Mucosa of rectum (tissue), 2 donors: ENCODE measurements around the gene PPARG.
A peak's percentile ranks its signal among the peaks of the same experiment; 100 is the strongest.
"Not testable (repeated sequence)": the region's sequence is repeated elsewhere in the genome, so short reads cannot be mapped to it uniquely, and the experiment has no call there.

Source experiments
- H3K27ac ChIP-seq, 2 donors: one replicate each; pipeline ENCODE4 v1.7.0; 2013; ENCODE audit warnings: inconsistent platforms in 2 of 2, low read depth in 2 of 2, low read length in 2 of 2
- H3K27me3 ChIP-seq, 2 donors: one replicate each; pipeline ENCODE4 v1.7.0; 2013; ENCODE audit warnings: low read length in 2 of 2; ENCODE audit not compliant: control insufficient read depth in 2 of 2, insufficient read depth in 2 of 2
- H3K36me3 ChIP-seq, 2 donors: one replicate each; pipeline ENCODE4 v1.7.0; 2013; ENCODE audit warnings: low read length in 2 of 2; ENCODE audit not compliant: control insufficient read depth in 2 of 2, insufficient read depth in 2 of 2
- H3K4me1 ChIP-seq, 2 donors: one replicate each; pipeline ENCODE4 v1.7.0; 2013; ENCODE audit warnings: low read length in 2 of 2, mild to moderate bottlenecking in 1 of 2; ENCODE audit not compliant: control insufficient read depth in 2 of 2, insufficient read depth in 2 of 2
- H3K4me3 ChIP-seq, 2 donors: one replicate each; pipeline ENCODE4 v1.7.0; 2013; ENCODE audit warnings: low read length in 2 of 2
- H3K9ac ChIP-seq, 2 donors: one replicate each; pipeline ENCODE4 v1.7.0; 2013; ENCODE audit warnings: low read length in 2 of 2, low read depth in 1 of 2, mild to moderate bottlenecking in 1 of 2
- H3K9me3 ChIP-seq, 2 donors: one replicate each; pipeline ENCODE4 v1.7.0; 2013; ENCODE audit warnings: low read length in 2 of 2; ENCODE audit not compliant: control insufficient read depth in 2 of 2
- donor health status: healthy.
- donor health status: Normal muscosa, but diverticular disease.

The PPARG gene

DNA sequence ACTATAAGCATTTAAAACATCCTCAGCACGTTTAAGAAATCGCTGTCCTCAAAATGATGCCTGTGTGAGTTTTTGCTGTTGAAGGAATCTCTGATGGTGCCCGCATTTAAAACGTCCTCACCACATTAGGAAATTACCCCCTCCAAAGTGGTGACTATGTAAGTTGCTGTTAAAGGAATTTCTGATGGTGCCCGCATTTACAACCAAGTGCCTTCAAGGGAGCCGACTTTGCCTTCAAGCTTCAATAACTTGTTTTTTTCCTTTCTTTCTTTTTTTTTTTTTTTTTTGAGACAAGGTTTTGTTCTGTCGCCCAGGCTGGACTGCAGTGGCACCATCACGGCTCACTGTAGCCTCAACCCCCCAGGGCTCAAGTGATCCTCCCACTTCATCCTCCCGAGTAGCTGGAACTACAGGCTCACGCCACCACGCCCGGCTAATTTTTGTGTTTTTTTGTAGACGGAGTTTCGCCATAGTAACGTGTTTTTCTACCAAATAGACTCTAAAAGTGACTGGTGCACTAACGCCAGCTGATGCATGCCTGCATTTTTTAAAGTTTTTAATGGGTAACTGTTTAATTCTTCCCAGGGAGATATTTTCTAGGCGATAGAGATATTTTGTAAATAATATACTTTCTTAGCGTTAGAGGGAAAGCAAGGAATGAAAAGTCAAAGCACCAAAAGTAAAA, 176.4 kb downstream of the PPARG start:
- H3K9me3 ChIP-seq, result no peaks in the 10 kb centered on the region
- no peak overlapping the region for H3K4me3 ChIP-seq
- no peak overlapping the region for H3K27ac ChIP-seq
- peaks cover 27 to 33% of the 10 kb centered on the region in 2 donors for H3K4me1 ChIP-seq
- H3K27me3 ChIP-seq, result peaks cover 0 to 2% of the 10 kb centered on the region in 2 donors
- no peak overlapping the region for H3K9ac ChIP-seq
- H3K36me3 ChIP-seq, result no peaks in the 10 kb centered on the region

DNA sequence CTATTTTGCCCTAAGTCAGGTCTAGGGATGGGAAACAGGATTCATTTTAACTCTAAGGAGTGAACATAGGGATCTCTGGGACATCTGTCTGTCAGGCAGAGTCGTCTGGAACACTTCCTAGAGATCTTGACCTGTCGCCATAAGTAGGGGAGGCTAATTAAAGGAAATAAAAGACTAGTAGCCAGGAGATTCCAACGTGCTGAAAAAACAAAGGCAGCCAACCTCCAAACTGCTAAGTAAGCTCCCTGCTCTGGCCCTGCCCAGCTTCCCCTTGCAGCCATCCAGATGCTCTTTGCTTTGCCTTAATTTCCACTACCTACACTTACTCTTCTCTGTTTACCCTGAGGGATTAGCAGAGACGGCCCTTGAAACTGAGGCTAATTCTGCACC, 177.0 kb downstream of the PPARG start:
- H3K4me3 ChIP-seq, result no peak overlapping the region
- H3K9ac ChIP-seq, result no peak overlapping the region
- no peaks in the 10 kb centered on the region for H3K36me3 ChIP-seq
- H3K4me1 ChIP-seq, result peaks cover 23 to 29% of the 10 kb centered on the region in 2 donors
- H3K27me3 ChIP-seq, result peaks cover 0 to 2% of the 10 kb centered on the region in 2 donors
- H3K27ac ChIP-seq, result no peak overlapping the region
- H3K9me3 ChIP-seq, result no peaks in the 10 kb centered on the region

DNA sequence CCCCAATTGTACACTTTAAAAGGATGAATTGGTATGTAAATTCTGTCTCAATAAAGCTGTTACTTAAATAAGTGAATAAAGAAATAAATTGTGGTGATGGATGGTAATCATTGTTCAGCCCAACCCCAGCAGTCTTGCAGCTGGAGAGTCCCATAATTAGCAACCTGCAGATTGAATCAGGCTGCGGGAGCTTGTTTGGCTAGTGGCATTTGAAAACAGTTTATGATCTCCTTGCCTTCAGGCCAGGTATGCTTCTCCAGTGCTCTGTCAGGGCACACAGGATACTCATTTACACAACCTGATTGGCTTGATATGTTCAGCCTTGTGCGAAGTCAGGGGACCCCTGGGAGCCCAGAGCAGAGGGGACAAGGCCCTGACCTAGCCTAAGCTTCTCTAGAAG, 178.9 kb downstream of the PPARG start:
- H3K36me3 ChIP-seq, result no peaks in the 10 kb centered on the region
- no peak overlapping the region for H3K27ac ChIP-seq
- H3K4me1 ChIP-seq, result peaks cover 13 to 15% of the 10 kb centered on the region in 2 donors
- H3K9me3 ChIP-seq, result no peaks in the 10 kb centered on the region
- peak overlapping the region in 1 of 2 donors; percentile 14 for H3K9ac ChIP-seq
- H3K4me3 ChIP-seq, result no peak overlapping the region
- peaks cover 0 to 2% of the 10 kb centered on the region in 2 donors for H3K27me3 ChIP-seq

DNA sequence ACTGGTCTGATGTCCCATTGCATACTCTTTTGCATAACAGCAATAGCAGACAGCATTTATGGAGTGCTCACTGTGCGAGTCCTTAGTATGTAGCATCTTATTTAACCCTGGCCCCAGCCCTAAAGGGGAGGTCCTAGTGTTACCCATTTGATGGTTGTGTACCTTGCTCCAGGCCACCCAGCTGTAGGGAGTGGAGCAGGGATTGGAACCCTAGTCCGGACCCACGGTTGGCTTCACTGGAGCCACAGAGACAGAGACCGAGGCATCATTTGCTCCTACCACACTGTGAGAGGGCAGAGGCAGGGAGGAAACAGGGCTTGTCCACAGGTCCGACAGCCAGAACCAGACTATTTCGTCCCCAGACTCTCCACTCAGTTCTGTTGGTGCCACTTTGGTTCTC, 179.4 kb downstream of the PPARG start:
- Histone ChIP-seq H3K4me3 (no peak overlapping the region), H3K27me3 (peaks cover 0 to 2% of the 10 kb centered on the region in 2 donors), H3K4me1 (peaks cover 12 to 13% of the 10 kb centered on the region in 2 donors)

DNA sequence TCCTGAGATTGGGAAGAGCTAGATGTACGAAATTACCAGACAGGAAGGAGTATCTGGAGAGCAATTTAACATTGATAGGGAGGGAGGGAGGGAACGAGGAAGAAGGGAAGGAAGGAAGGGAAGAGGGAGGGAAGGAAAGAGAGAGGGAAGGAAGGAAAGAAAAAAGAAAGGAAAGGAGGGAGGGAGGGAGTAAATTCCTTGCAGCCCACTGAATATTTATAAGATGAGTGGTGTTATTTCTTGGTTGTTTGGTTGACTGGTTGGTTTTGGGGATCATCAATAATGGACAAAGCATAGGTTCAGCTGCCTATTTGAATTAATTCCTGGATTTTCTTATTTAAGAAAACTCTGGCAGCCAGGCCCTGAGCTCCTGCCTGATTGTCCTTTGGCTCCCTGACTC, 179.9 kb downstream of the PPARG start:
- Histone ChIP-seq H3K36me3 (peaks cover 0 to 2% of the 10 kb centered on the region in 2 donors), H3K9me3 (no peaks in the 10 kb centered on the region), H3K4me3 (no peak overlapping the region), H3K9ac (no peak overlapping the region), H3K27me3 (peaks cover 0 to 2% of the 10 kb centered on the region in 2 donors), H3K4me1 (peaks cover 9 to 12% of the 10 kb centered on the region in 2 donors), H3K27ac (no peak overlapping the region)

More for the DNA sequence above, 179.4 kb downstream of the PPARG start:
- Histone ChIP-seq H3K36me3 (no peaks in the 10 kb centered on the region), H3K9ac (peak overlapping the region in 1 of 2 donors; percentile 14), H3K9me3 (no peaks in the 10 kb centered on the region), H3K27ac (no peak overlapping the region)

DNA sequence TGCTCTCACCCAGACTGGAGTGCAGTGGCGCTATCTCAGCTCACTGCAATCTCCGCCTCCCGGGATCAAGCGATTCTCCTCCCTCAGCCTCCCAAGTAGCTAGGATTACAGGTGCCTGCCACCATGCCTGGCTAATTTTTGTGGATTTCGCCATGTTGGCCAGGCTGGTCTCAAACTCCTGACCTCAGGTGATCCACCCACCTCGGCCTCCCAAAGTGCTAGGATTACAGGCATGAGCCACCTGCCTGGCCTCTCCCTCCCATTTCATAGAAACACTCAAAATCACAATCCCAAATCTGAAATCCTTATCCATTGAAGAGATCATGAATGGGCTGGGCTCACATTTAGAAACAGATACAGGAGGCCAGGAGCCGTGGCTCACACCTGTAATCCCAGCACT, 180.4 kb downstream of the PPARG start:
- H3K27me3 ChIP-seq, H3K36me3 ChIP-seq, H3K9me3 ChIP-seq, H3K4me3 ChIP-seq, H3K9ac ChIP-seq, H3K27ac ChIP-seq: not testable (repeated sequence)
- H3K4me1 ChIP-seq, result peaks cover 9 to 12% of the 10 kb centered on the region in 2 donors

DNA sequence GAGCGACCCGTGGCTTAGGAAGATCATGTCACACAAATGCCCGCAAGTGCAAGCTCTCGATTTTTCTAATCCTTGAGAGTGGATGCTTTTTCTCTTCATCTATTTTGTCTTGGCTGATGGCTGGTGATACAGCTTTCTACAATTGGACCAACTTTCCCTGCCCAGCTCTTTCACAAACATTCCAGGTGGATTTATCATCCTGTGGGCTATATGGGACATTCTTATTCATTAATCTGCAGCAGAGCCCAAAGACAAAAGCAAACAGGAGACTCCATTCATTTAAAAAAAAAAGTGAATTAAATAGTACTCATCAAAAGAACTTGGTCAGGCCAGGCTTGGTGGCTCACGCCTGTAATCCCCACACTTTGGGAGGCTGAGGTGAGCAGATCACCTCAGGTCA, 181.2 kb downstream of the PPARG start:
- no peak overlapping the region for H3K4me3 ChIP-seq
- no peak overlapping the region for H3K9ac ChIP-seq
- peaks cover 0 to 2% of the 10 kb centered on the region in 2 donors for H3K36me3 ChIP-seq
- no peak overlapping the region for H3K27ac ChIP-seq
- peaks cover 9 to 10% of the 10 kb centered on the region in 2 donors for H3K4me1 ChIP-seq
- no peaks in the 10 kb centered on the region for H3K9me3 ChIP-seq
- no peaks in the 10 kb centered on the region for H3K27me3 ChIP-seq

DNA sequence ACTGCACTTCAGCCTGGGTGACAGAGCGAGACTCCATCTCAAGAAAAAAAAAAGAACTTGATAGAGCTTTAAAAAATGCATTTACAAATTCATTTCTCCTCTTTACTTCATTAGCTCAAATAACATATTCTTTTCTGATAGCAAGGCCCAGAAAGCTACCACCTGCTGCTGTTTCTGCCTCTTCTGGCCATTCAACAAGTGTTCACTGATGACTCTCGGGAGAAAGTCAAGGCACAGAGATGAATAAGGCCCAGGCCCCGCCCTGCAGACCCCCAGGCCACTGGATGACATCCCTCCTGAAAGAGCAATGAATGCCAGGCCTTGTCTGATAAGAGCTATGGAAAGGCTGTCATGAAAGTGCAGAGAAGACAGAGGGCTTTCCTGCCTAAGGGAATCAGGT, 181.8 kb downstream of the PPARG start:
- no peaks in the 10 kb centered on the region for H3K9me3 ChIP-seq
- H3K4me1 ChIP-seq, result peaks cover 9 to 10% of the 10 kb centered on the region in 2 donors
- H3K27ac ChIP-seq, result no peak overlapping the region
- H3K27me3 ChIP-seq, result no peaks in the 10 kb centered on the region
- H3K4me3 ChIP-seq, result no peak overlapping the region
- H3K9ac ChIP-seq, result no peak overlapping the region
- H3K36me3 ChIP-seq, result peaks cover 0 to 2% of the 10 kb centered on the region in 2 donors

DNA sequence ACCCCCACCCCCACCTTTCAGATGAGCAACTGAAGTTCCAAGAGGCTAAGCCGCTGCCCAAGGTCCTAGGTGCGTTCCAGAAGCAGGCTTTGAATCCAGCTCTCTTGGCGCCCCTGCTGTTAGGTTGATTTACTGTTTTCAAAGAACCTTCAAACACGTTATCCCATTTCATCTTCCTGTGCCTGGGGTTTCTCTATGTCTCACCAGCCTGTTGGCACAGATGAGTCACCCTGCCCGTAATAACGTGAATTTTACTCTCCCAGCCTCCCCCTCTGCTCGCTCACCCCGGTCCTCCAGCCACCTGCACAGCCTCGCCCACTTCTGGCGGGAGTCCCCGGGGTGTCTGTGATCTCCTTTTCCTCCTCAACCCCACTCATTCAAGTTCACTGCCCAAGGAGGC, 182.4 kb downstream of the PPARG start:
- Histone ChIP-seq H3K27ac (no peak overlapping the region), H3K4me3 (no peak overlapping the region), H3K36me3 (peaks cover 0 to 2% of the 10 kb centered on the region in 2 donors), H3K4me1 (peaks cover 8 to 9% of the 10 kb centered on the region in 2 donors), H3K27me3 (no peaks in the 10 kb centered on the region), H3K9me3 (no peaks in the 10 kb centered on the region), H3K9ac (no peak overlapping the region)

DNA sequence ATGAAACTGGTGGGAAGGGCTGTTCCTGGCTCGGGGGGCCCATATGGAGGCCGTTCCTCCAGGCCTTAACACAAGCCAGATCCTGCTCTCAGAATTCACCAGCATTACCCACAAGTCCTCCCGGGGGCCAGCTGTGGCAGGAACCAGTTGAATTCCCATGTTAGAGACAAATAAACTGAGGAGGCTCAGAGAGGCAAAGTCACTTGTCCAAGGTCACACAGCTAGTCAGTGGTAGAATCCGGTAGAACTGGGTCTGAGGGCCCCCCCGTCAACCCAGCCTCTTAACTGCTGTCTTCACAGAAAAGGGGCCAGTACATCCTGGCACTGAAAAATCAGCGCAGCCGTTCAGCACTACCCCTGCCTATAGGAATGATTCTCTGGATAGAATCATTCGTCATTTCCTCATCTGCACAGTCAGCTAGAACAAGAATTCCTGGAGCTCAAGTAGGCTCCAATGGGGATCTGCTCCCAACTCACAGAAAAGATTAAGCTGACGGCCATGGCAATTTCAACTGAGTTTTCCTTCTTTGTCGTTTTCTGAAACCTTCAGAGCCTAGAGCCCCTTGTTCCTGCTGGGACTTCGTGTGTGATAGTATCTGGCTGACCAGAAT, 183.2 kb downstream of the PPARG start:
- Histone ChIP-seq H3K27me3 (no peaks in the 10 kb centered on the region), H3K4me1 (peaks cover 8 to 9% of the 10 kb centered on the region in 2 donors), H3K9me3 (no peaks in the 10 kb centered on the region), H3K9ac (no peak overlapping the region), H3K27ac (no peak overlapping the region), H3K4me3 (no peak overlapping the region), H3K36me3 (peaks cover 0 to 2% of the 10 kb centered on the region in 2 donors)
